GM12878 (cell line): ENCODE data around the gene PAPSS2. TPM values are rescaled to one million over a fixed set of nuclear protein-coding genes. Genes with fewer than 3 reads are reported as not detected.

Source experiments
- BCL11A ChIP-seq: IDR thresholded peaks from 2 replicates; pipeline ENCODE4 v1.6.1; 2011; ENCODE audit warnings: low read depth, low read length
- CREM ChIP-seq: IDR thresholded peaks from 2 replicates; pipeline ENCODE4 v1.6.1; 2014; ENCODE audit warnings: antibody characterized with exemption, low read depth
- EED ChIP-seq: sonication (generic); IDR thresholded peaks from 2 replicates; pipeline ENCODE4 v1.6.1; 2016; ENCODE audit warnings: antibody characterized with exemption, low read depth
- EP300 ChIP-seq, 2 experiments: fragments of 150-350 bp in 1 of 2; IDR thresholded peaks; 2 replicates each; pipeline ENCODE4 v1.6.1; 2011 to 2012; ENCODE audit warnings: low read depth in 2 of 2, low read length in 2 of 2, borderline replicate concordance in 1 of 2, improper control_type of control experiment in 1 of 2, inconsistent platforms in 1 of 2; ENCODE audit not compliant: control insufficient read depth in 1 of 2
- GABPA ChIP-seq: IDR thresholded peaks from 2 replicates; pipeline ENCODE4 v1.6.1; 2014; ENCODE audit warnings: antibody characterized with exemption, low read depth, mild to moderate bottlenecking, inconsistent platforms
- IKZF1 ChIP-seq: fragments of 450-650 bp; conservative IDR thresholded peaks from 2 replicates; pipeline ENCODE4 v1.6.1; 2017; ENCODE audit warnings: antibody characterized with exemption, mild to moderate bottlenecking
- JUNB ChIP-seq: IDR thresholded peaks from 2 replicates; pipeline ENCODE4 v1.6.1; 2016; ENCODE audit warnings: antibody characterized with exemption, mild to moderate bottlenecking
- MEF2B ChIP-seq: fragments of 450-650 bp; IDR thresholded peaks from 2 replicates; pipeline ENCODE4 v1.6.1; 2018; ENCODE audit warnings: mild to moderate bottlenecking, moderate library complexity; ENCODE audit not compliant: partially characterized antibody, poor library complexity, severe bottlenecking
- MYB ChIP-seq: fragments of 150-350 bp; IDR thresholded peaks from 2 replicates; pipeline ENCODE4 v1.6.1; 2014; ENCODE audit warnings: mild to moderate bottlenecking, low read depth, low read length, borderline replicate concordance
- POU2F2 ChIP-seq: IDR thresholded peaks from 3 replicates; pipeline ENCODE4 v1.6.1; 2011; ENCODE audit warnings: low read depth, mild to moderate bottlenecking, low read length, borderline replicate concordance
- polyA plus RNA-seq, 11 experiments: library from polyadenylated mRNA; depleted of rRNA in 4 of 11; unstranded in 6 of 11; stranded (reverse) in 5 of 11; fragments of >200 nt; fragmentation: Nextera tagmentation in 4 of 11; fragmentation: Illumina TruSeq in 1 of 11; extraction: Ambion mirVana in 4 of 11; extraction: Trizol in 1 of 11; gene quantifications; 1 replicate in 1 of 11; 2 replicates in 10 of 11; pipeline versions ENCODE4 v1.2.1 to v1.2.3, GENCODE V29; 2011 to 2016; ENCODE audit warnings: inconsistent platforms in 2 of 11, missing spikeins in 2 of 11, low read depth in 1 of 11
- total RNA-seq, 4 experiments: library from RNA; depleted of rRNA in 3 of 4; stranded (reverse); fragments of >200 nt in 3 of 4; fragmentation: Illumina TruSeq in 1 of 4; extraction: Trizol in 1 of 4; gene quantifications; 2 replicates each; pipeline versions ENCODE4 v1.2.1 to v1.2.3, GENCODE V29; 2013 to 2021
- TF ChIP-seq, protein P1 (sequence below): fragments of 450-650 bp; IDR thresholded peaks from 2 replicates; pipeline ENCODE4 v1.6.1; 2017; ENCODE audit warnings: mild to moderate bottlenecking, moderate library complexity
- TF ChIP-seq, protein P2 (sequence below): fragments of 450-650 bp; IDR thresholded peaks from 2 replicates; pipeline ENCODE4 v1.6.1; 2016; ENCODE audit warnings: mild to moderate bottlenecking, moderate library complexity, borderline replicate concordance
- TF ChIP-seq, protein P3 (sequence below): IDR thresholded peaks from 2 replicates; pipeline ENCODE4 v1.6.1; 2011; ENCODE audit warnings: mild to moderate bottlenecking, low read depth, low read length, moderate library complexity; ENCODE audit not compliant: insufficient replicate concordance

PAPSS2 gene
- total and polyA plus RNA-seq, 10 of the 15 experiments (the other 5 are each of a cell fraction or from before 2014, with no cell fraction given) = 0.15 to 2.1 (median 0.37) TPM

DNA sequence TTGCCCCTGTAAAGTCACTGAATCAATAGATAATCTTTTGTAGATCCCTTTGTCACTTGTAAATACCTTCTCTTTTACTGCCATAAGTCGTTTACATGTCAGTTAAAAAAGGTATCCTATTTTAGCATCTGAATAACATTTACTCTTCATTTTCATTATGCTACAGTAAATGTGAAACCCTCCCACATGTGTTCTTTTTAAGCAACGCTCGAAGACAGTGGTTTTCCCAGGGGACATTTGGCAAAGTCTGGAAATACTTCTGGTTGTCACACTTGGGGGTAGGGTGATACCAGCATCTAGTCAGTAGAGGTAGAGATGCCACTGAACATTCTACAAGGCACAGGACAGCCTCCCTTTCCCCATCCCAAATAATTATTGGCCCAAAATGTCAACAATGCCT, 134.6 kb downstream of the PAPSS2 start (continued):
- TF ChIP-seq, protein P1, sequence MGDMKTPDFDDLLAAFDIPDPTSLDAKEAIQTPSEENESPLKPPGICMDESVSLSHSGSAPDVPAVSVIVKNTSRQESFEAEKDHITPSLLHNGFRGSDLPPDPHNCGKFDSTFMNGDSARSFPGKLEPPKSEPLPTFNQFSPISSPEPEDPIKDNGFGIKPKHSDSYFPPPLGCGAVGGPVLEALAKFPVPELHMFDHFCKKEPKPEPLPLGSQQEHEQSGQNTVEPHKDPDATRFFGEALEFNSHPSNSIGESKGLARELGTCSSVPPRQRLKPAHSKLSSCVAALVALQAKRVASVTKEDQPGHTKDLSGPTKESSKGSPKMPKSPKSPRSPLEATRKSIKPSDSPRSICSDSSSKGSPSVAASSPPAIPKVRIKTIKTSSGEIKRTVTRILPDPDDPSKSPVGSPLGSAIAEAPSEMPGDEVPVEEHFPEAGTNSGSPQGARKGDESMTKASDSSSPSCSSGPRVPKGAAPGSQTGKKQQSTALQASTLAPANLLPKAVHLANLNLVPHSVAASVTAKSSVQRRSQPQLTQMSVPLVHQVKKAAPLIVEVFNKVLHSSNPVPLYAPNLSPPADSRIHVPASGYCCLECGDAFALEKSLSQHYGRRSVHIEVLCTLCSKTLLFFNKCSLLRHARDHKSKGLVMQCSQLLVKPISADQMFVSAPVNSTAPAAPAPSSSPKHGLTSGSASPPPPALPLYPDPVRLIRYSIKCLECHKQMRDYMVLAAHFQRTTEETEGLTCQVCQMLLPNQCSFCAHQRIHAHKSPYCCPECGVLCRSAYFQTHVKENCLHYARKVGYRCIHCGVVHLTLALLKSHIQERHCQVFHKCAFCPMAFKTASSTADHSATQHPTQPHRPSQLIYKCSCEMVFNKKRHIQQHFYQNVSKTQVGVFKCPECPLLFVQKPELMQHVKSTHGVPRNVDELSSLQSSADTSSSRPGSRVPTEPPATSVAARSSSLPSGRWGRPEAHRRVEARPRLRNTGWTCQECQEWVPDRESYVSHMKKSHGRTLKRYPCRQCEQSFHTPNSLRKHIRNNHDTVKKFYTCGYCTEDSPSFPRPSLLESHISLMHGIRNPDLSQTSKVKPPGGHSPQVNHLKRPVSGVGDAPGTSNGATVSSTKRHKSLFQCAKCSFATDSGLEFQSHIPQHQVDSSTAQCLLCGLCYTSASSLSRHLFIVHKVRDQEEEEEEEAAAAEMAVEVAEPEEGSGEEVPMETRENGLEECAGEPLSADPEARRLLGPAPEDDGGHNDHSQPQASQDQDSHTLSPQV = no peak
- TF ChIP-seq BCL11A (peak; percentile 56; the same call in 1 of the 2 replicates), GABPA (no peak), MYB (no peak), JUNB (peak; percentile 34), CREM (peak; percentile 54; the same call in 1 of the 2 replicates), IKZF1 (peak; percentile 77), MEF2B (peak; percentile 95), POU2F2 (no peak), EP300 (IDR thresholded peaks at IDR 0.05; ENCODE audit: borderline replicate concordance in 1 of 2, control insufficient read depth in 1 of 2, low read depth in 2 of 2, low read length in 2 of 2) (peak in 1 of 2 experiments; percentile 59; a peak in 1 of 4 replicates), EED (peak; percentile 73)
- TF ChIP-seq, protein P2, sequence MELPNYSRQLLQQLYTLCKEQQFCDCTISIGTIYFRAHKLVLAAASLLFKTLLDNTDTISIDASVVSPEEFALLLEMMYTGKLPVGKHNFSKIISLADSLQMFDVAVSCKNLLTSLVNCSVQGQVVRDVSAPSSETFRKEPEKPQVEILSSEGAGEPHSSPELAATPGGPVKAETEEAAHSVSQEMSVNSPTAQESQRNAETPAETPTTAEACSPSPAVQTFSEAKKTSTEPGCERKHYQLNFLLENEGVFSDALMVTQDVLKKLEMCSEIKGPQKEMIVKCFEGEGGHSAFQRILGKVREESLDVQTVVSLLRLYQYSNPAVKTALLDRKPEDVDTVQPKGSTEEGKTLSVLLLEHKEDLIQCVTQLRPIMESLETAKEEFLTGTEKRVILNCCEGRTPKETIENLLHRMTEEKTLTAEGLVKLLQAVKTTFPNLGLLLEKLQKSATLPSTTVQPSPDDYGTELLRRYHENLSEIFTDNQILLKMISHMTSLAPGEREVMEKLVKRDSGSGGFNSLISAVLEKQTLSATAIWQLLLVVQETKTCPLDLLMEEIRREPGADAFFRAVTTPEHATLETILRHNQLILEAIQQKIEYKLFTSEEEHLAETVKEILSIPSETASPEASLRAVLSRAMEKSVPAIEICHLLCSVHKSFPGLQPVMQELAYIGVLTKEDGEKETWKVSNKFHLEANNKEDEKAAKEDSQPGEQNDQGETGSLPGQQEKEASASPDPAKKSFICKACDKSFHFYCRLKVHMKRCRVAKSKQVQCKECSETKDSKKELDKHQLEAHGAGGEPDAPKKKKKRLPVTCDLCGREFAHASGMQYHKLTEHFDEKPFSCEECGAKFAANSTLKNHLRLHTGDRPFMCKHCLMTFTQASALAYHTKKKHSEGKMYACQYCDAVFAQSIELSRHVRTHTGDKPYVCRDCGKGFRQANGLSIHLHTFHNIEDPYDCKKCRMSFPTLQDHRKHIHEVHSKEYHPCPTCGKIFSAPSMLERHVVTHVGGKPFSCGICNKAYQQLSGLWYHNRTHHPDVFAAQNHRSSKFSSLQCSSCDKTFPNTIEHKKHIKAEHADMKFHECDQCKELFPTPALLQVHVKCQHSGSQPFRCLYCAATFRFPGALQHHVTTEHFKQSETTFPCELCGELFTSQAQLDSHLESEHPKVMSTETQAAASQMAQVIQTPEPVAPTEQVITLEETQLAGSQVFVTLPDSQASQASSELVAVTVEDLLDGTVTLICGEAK = no peak
- TF ChIP-seq, protein P3, sequence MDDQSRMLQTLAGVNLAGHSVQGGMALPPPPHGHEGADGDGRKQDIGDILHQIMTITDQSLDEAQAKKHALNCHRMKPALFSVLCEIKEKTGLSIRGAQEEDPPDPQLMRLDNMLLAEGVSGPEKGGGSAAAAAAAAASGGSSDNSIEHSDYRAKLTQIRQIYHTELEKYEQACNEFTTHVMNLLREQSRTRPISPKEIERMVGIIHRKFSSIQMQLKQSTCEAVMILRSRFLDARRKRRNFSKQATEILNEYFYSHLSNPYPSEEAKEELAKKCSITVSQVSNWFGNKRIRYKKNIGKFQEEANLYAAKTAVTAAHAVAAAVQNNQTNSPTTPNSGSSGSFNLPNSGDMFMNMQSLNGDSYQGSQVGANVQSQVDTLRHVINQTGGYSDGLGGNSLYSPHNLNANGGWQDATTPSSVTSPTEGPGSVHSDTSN = no peak
